ENCODE measurements around the gene CCDC185. TPM values are rescaled to one million over a fixed set of nuclear protein-coding genes. Genes with fewer than 3 reads are reported as not detected.

Gene CCDC185
- total and polyA plus RNA-seq, 2 of the 13 experiments (the other 11 are each of a cell fraction or from before 2014, with no cell fraction given): not detected

DNA sequence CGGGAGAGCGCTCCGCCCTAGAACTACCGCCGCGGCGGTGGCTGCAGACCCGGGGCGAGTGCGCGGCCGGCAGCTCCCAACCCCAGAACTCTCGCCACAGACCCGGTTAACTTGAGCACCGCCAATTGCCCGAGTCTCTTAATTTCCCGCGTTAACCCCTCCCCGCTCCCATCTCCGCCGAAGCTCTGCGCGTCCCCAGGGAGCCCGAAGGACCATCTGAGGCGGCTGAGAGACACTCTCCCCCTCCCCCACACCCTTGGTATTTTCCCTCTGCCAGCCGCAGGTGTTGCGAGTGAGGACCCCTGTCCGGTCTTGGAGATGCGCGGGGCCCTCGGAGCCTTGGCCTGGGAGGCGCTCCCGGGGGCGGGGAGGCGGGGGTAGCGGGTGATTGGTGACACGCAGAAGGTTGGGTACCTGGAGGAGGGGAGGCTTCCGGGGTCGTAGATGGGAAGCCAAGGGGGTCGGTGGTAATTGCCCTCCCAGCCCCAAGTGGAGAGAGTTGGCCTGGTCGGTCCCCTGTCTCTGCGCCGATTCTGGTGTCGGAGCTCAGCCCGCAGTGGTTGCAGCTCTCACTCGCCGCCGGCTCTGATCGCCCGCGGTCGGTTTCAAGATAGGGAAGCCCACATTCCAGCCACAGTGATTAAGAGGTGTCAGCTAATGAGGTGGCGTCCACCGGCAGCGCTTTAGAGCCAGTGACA is 28.4 kb upstream of the CCDC185 start:
- peaks cover 4 to 30% of the 10 kb centered on the region in 2 experiments; a peak in 4 of 5 replicates for H3K27me3 ChIP-seq (ENCODE audit: control insufficient read depth in 1 of 2, insufficient read depth in 2 of 2, low read length in 2 of 2)
- BruUV-seq (replicated peaks): no TSS peak
- peak overlapping the region in 2 of 3 experiments; percentile 26 to 64; a peak in 2 of 6 replicates for H3K4me3 ChIP-seq (replicated peaks in 1 of 3; ENCODE audit: insufficient read depth in 1 of 3, low read depth in 2 of 3, low read length in 3 of 3)
- H3K9ac ChIP-seq (ENCODE audit: insufficient read depth, low read depth, low read length): no peak overlapping the region
- H3K4me2 ChIP-seq (ENCODE audit: low read depth, low read length): peak overlapping the region; percentile 51
- in situ Hi-C loops (cut with HindIII; ENCODE audit: extremely low pct_ligation_motif_present, low pct_unique_long_range_greater_than_20kb): no loop called here
- no peaks in the 10 kb centered on the region for H3K79me2 ChIP-seq (ENCODE audit: insufficient read depth, low read length)
- ChIA-PET CTCF (ENCODE audit: low intra/inter-chr PET ratio, low total read pairs) (no interaction called here), POLR2A (no interaction called here)
- WGBS (ENCODE audit: low lambda C conversion rate): 12% methylated on average over 13 of the region's 55 CpGs
- no peak for FAIRE-seq
- no peak overlapping the region for H2AFZ ChIP-seq (ENCODE audit: low read length)
- no peak overlapping the region for H3K27ac ChIP-seq (ENCODE audit: extremely low read length, insufficient read depth, low read length)
- ATAC-seq: peak; percentile 64
- TF ChIP-seq HDAC6 (IDR thresholded peaks at IDR 0.05; ENCODE audit: low read depth, low read length) (no peak), PCBP1 (IDR thresholded peaks at IDR 0.05; ENCODE audit: borderline replicate concordance, low read depth, low read length) (no peak), PLSCR1 (CRISPR knock-in tag; IDR thresholded peaks at IDR 0.05; ENCODE audit: borderline replicate concordance) (no peak)
- DNase-seq (ENCODE audit: low spot score): no peak
- no peaks in the 10 kb centered on the region for H3K9me3 ChIP-seq (ENCODE audit: low read length)
- H4K20me1 ChIP-seq (ENCODE audit: insufficient read depth, low read length): no peaks in the 10 kb centered on the region
- H3K36me3 ChIP-seq (replicated peaks in 1 of 2; ENCODE audit: control insufficient read depth in 1 of 2, insufficient read depth in 2 of 2, low read length in 2 of 2): no peaks in the 10 kb centered on the region
- H3K4me1 ChIP-seq (ENCODE audit: insufficient read depth, low read length): no peaks in the 10 kb centered on the region
- intact Hi-C loops (cut with micrococcal nuclease; ENCODE audit: unreplicated experiment): no loop called here

DNA sequence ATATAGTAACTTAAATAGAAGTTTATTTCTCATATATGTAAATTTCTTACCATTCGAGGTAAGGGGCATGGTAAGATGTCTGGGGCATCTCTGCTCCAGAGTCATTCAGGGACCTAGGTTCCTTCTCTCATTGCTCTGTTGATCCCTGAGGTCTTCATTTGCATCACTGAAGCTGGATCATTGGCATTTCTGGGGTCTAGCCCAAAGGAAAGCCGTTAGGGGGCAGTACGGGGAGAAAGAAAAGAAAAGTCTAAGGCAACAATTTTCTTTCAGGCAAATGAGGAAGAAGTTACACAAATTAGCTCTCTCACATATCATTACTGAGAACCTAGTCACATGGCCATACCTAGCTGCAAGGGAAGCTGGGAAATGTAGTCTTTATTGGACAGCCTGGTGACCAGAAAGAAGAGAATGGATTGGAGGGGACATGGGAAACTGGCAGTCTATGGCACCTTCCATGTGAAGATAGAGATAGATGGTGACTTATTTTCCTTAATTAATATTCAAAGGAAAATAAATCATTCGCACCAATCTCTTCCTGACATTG is 19.1 kb upstream of the CCDC185 start:
- in situ Hi-C loops (cut with HindIII; ENCODE audit: extremely low pct_ligation_motif_present, low pct_unique_long_range_greater_than_20kb): no loop called here
- ATAC-seq (no peak), DNase-seq (ENCODE audit: low spot score) (no peak), FAIRE-seq (no peak)
- ChIA-PET POLR2A (no interaction called here), CTCF (ENCODE audit: low intra/inter-chr PET ratio, low total read pairs) (no interaction called here)
- Histone ChIP-seq H3K4me1 (ENCODE audit: insufficient read depth, low read length) (no peaks in the 10 kb centered on the region), H3K9me3 (ENCODE audit: low read length) (peaks cover 7% of the 10 kb centered on the region; the same call in 1 of the 2 replicates), H3K4me2 (ENCODE audit: low read depth, low read length) (no peak overlapping the region), H4K20me1 (ENCODE audit: insufficient read depth, low read length) (no peaks in the 10 kb centered on the region), H3K79me2 (ENCODE audit: insufficient read depth, low read length) (no peaks in the 10 kb centered on the region), H3K27me3 (ENCODE audit: control insufficient read depth in 1 of 2, insufficient read depth in 2 of 2, low read length in 2 of 2) (no peaks in the 10 kb centered on the region), H2AFZ (ENCODE audit: low read length) (no peak overlapping the region), H3K36me3 (replicated peaks in 1 of 2; ENCODE audit: control insufficient read depth in 1 of 2, insufficient read depth in 2 of 2, low read length in 2 of 2) (no peaks in the 10 kb centered on the region), H3K27ac (ENCODE audit: extremely low read length, insufficient read depth, low read length) (no peak overlapping the region), H3K4me3 (replicated peaks in 1 of 3; ENCODE audit: insufficient read depth in 1 of 3, low read depth in 2 of 3, low read length in 3 of 3) (no peak overlapping the region), H3K9ac (ENCODE audit: insufficient read depth, low read depth, low read length) (no peak overlapping the region)
- BruUV-seq (replicated peaks): no TSS peak
- intact Hi-C loops (cut with micrococcal nuclease; ENCODE audit: unreplicated experiment): no loop called here
- TF ChIP-seq HNRNPH1 (optimal IDR thresholded peaks at IDR 0.05; ENCODE audit: low read depth, low read length) (no peak), AGO2 (optimal IDR thresholded peaks at IDR 0.05; ENCODE audit: low read depth, low read length) (no peak), ZSCAN30 (CRISPR knock-in tag; IDR thresholded peaks at IDR 0.05) (no peak), ZNF772 (CRISPR knock-in tag; IDR thresholded peaks at IDR 0.05) (no peak), ZNF605 (CRISPR knock-in tag; IDR thresholded peaks at IDR 0.05) (no peak), SPEN (CRISPR knock-in tag; IDR thresholded peaks at IDR 0.05; ENCODE audit: low read depth) (no peak), NKX3-1 (CRISPR knock-in tag; IDR thresholded peaks at IDR 0.05) (no peak), SRF (IDR thresholded peaks at IDR 0.05; ENCODE audit: low read depth, low read length) (no peak)
- TF ChIP-seq, protein P1, sequence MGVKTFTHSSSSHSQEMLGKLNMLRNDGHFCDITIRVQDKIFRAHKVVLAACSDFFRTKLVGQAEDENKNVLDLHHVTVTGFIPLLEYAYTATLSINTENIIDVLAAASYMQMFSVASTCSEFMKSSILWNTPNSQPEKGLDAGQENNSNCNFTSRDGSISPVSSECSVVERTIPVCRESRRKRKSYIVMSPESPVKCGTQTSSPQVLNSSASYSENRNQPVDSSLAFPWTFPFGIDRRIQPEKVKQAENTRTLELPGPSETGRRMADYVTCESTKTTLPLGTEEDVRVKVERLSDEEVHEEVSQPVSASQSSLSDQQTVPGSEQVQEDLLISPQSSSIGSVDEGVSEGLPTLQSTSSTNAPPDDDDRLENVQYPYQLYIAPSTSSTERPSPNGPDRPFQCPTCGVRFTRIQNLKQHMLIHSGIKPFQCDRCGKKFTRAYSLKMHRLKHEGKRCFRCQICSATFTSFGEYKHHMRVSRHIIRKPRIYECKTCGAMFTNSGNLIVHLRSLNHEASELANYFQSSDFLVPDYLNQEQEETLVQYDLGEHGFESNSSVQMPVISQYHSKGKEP (CRISPR knock-in tag; IDR thresholded peaks at IDR 0.05): no peak
- WGBS (ENCODE audit: low lambda C conversion rate): 13% methylated on average over 4 of the region's 4 CpGs

Measured in HepG2 (cell line).